ENCODE data around the gene CCDC102B.
"Not testable (repeated sequence)": the region's sequence is repeated elsewhere in the genome, so short reads cannot be mapped to it uniquely, and the experiment has no call there.

The CCDC102B gene

GRCh38 chr18:68983126-68983525 lies 185.2 kb downstream of the CCDC102B start:
- no peak for DNase-seq (ENCODE audit: low read depth)

- DNase-seq (ENCODE audit: low read depth), result no peak
Observed at GRCh38 chr18:68984342-68984741, 186.5 kb downstream of the CCDC102B start.

GRCh38 chr18:68985172-68985820 lies 187.4 kb downstream of the CCDC102B start:
- DNase-seq (ENCODE audit: low read depth), result no peak

- no peak for DNase-seq (ENCODE audit: low read depth)
Observed at GRCh38 chr18:68991286-68991685, 193.4 kb downstream of the CCDC102B start.

- no peak for DNase-seq (ENCODE audit: low read depth)
Observed at GRCh38 chr18:68992719-68993482, 195.0 kb downstream of the CCDC102B start.

- no peak for DNase-seq (ENCODE audit: low read depth)
Observed at GRCh38 chr18:68995675-68996074, 197.8 kb downstream of the CCDC102B start.

- DNase-seq (ENCODE audit: low read depth), result no peak
Observed at GRCh38 chr18:68997845-68998244, 200.0 kb downstream of the CCDC102B start.

GRCh38 chr18:69000366-69000765 lies 202.5 kb downstream of the CCDC102B start:
- no peak for DNase-seq (ENCODE audit: low read depth)

- no peak for DNase-seq (ENCODE audit: low read depth)
Observed at GRCh38 chr18:69002233-69002632, 204.4 kb downstream of the CCDC102B start.

- DNase-seq (ENCODE audit: low read depth), result not testable (repeated sequence)
Observed at GRCh38 chr18:69006212-69006611, 208.3 kb downstream of the CCDC102B start.

- no peak for DNase-seq (ENCODE audit: low read depth)
Observed at GRCh38 chr18:69008538-69008937, 210.7 kb downstream of the CCDC102B start.

GRCh38 chr18:69021211-69021805 lies 223.4 kb downstream of the CCDC102B start:
- DNase-seq (ENCODE audit: low read depth), result no peak

GRCh38 chr18:69022426-69022825 lies 224.5 kb downstream of the CCDC102B start:
- DNase-seq (ENCODE audit: low read depth), result no peak

GRCh38 chr18:69031571-69031970 lies 233.7 kb downstream of the CCDC102B start:
- DNase-seq (ENCODE audit: low read depth), result no peak

- DNase-seq (ENCODE audit: low read depth), result no peak
Observed at GRCh38 chr18:69032009-69032408, 234.1 kb downstream of the CCDC102B start.

GRCh38 chr18:69035756-69036155 lies 237.9 kb downstream of the CCDC102B start:
- no peak for DNase-seq (ENCODE audit: low read depth)

GRCh38 chr18:69044215-69044614 lies 246.3 kb downstream of the CCDC102B start:
- no peak for DNase-seq (ENCODE audit: low read depth)

- DNase-seq (ENCODE audit: low read depth), result no peak
Observed at GRCh38 chr18:69064063-69064462, 266.2 kb downstream of the CCDC102B start.

- no peak for DNase-seq (ENCODE audit: low read depth)
Observed at GRCh38 chr18:69067048-69067447, 269.2 kb downstream of the CCDC102B start.

- DNase-seq (ENCODE audit: low read depth), result no peak
Observed at GRCh38 chr18:69071680-69072079, 273.8 kb downstream of the CCDC102B start.

GRCh38 chr18:69081846-69082245 lies 284.0 kb downstream of the CCDC102B start:
- DNase-seq (ENCODE audit: low read depth), result no peak

- no peak for DNase-seq (ENCODE audit: low read depth)
Observed at GRCh38 chr18:69082499-69082898, 284.6 kb downstream of the CCDC102B start.

GRCh38 chr18:69085951-69086350 lies 288.1 kb downstream of the CCDC102B start:
- no peak for DNase-seq (ENCODE audit: low read depth)
